Kidney epithelial cell (primary cell): Measurements from ENCODE around the gene DMXL1. TPM values are rescaled to one million over a fixed set of nuclear protein-coding genes. Genes with fewer than 3 reads are reported as not detected.

Source experiments
- DNase-seq: peaks from one replicate; pipeline ENCODE4 v3.0.0-alpha.2; 2010; ENCODE audit warnings: low read depth
- H3K27me3 ChIP-seq: 2 replicates; pipeline ENCODE4 v1.6.0; 2011; ENCODE audit warnings: low read length; ENCODE audit not compliant: control insufficient read depth, insufficient read depth
- H3K36me3 ChIP-seq: 2 replicates; pipeline ENCODE4 v1.5.1; 2011; ENCODE audit warnings: low read length; ENCODE audit not compliant: control insufficient read depth, insufficient read depth
- H3K4me3 ChIP-seq: 2 replicates; pipeline ENCODE4 v1.5.1; 2011; ENCODE audit warnings: low read depth, mild to moderate bottlenecking, control low read depth, low read length
- CTCF ChIP-seq: IDR thresholded peaks from 2 replicates; pipeline ENCODE4 v1.5.1; 2011; ENCODE audit warnings: mild to moderate bottlenecking, moderate library complexity, low read length, control low read depth, inconsistent platforms; ENCODE audit not compliant: insufficient read depth, poor library complexity, severe bottlenecking
- total RNA-seq: library from RNA; depleted of rRNA; stranded (reverse); fragments of >200 nt; gene quantifications from 2 replicates; pipeline ENCODE4 v1.2.3, GENCODE V29; 2015

DMXL1 gene
- total RNA-seq, 1 donor from 2014 or later, result 20.8 TPM

GRCh38 chr5:119078861-119079260 is 8.0 kb downstream of the DMXL1 start:
- no peak for DNase-seq

GRCh38 chr5:119079318-119079921 is 8.5 kb downstream of the DMXL1 start:
- TF ChIP-seq CTCF, result no peak
- no peaks in the 10 kb centered on the region for H3K36me3 ChIP-seq
- H3K4me3 ChIP-seq, result no peak overlapping the region
- no peak for DNase-seq
- H3K27me3 ChIP-seq, result no peaks in the 10 kb centered on the region

More at GRCh38 chr5:119078861-119079260, 8.0 kb downstream of the DMXL1 start:
- no peak for TF ChIP-seq CTCF
- Histone ChIP-seq H3K4me3 (no peak overlapping the region), H3K36me3 (no peaks in the 10 kb centered on the region), H3K27me3 (no peaks in the 10 kb centered on the region)

GRCh38 chr5:119080936-119081335 is 10.0 kb downstream of the DMXL1 start:
- H3K27me3 ChIP-seq, result no peaks in the 10 kb centered on the region
- H3K36me3 ChIP-seq, result no peaks in the 10 kb centered on the region
- no peak for TF ChIP-seq CTCF
- DNase-seq, result no peak
- H3K4me3 ChIP-seq, result no peak overlapping the region

- no peak overlapping the region for H3K4me3 ChIP-seq
- no peak for DNase-seq
- no peaks in the 10 kb centered on the region for H3K27me3 ChIP-seq
- no peak for TF ChIP-seq CTCF
- H3K36me3 ChIP-seq, result no peaks in the 10 kb centered on the region
Observed at GRCh38 chr5:119082691-119083090, 11.8 kb downstream of the DMXL1 start.

- TF ChIP-seq CTCF, result no peak
- no peak for DNase-seq
- Histone ChIP-seq H3K4me3 (no peak overlapping the region), H3K27me3 (no peaks in the 10 kb centered on the region), H3K36me3 (no peaks in the 10 kb centered on the region)
Observed at GRCh38 chr5:119083679-119084078, 12.8 kb downstream of the DMXL1 start.

GRCh38 chr5:119088438-119088837 is 17.6 kb downstream of the DMXL1 start:
- no peaks in the 10 kb centered on the region for H3K27me3 ChIP-seq
- no peaks in the 10 kb centered on the region for H3K36me3 ChIP-seq
- no peak for DNase-seq
- no peak overlapping the region for H3K4me3 ChIP-seq
- TF ChIP-seq CTCF, result no peak
